ENCODE measurements around the gene ABCD3.

Gene ABCD3

GRCh38 chr1:94456736-94457135 lies 38.5 kb downstream of the ABCD3 start:
- no peak for DNase-seq (ENCODE audit: low read depth in 3 of 3, low spot score in 1 of 3)

- DNase-seq (ENCODE audit: low read depth in 3 of 3, low spot score in 1 of 3), result no peak
Measured at GRCh38 chr1:94462606-94463005, 44.4 kb downstream of the ABCD3 start.

- no peak for DNase-seq (ENCODE audit: low read depth in 3 of 3, low spot score in 1 of 3)
Measured at GRCh38 chr1:94463056-94463764, 45.0 kb downstream of the ABCD3 start.

GRCh38 chr1:94463765-94464330 lies 45.7 kb downstream of the ABCD3 start:
- DNase-seq (ENCODE audit: low read depth in 3 of 3, low spot score in 1 of 3), result no peak

- no peak for DNase-seq (ENCODE audit: low read depth in 3 of 3, low spot score in 1 of 3)
Measured at GRCh38 chr1:94468708-94469107, 50.5 kb downstream of the ABCD3 start.

GRCh38 chr1:94471271-94471670 lies 53.1 kb downstream of the ABCD3 start:
- DNase-seq (ENCODE audit: low read depth in 3 of 3, low spot score in 1 of 3), result no peak

GRCh38 chr1:94475232-94475631 lies 57.0 kb downstream of the ABCD3 start:
- no peak for DNase-seq (ENCODE audit: low read depth in 3 of 3, low spot score in 1 of 3)

GRCh38 chr1:94479682-94480081 lies 61.5 kb downstream of the ABCD3 start:
- no peak for DNase-seq (ENCODE audit: low read depth in 3 of 3, low spot score in 1 of 3)

GRCh38 chr1:94481473-94481933 lies 63.3 kb downstream of the ABCD3 start:
- peak in 2 of 3 donors; percentile 1 to 2 for DNase-seq (ENCODE audit: low read depth in 3 of 3, low spot score in 1 of 3)

- no peak for DNase-seq (ENCODE audit: low read depth in 3 of 3, low spot score in 1 of 3)
Measured at GRCh38 chr1:94486990-94487389, 68.8 kb downstream of the ABCD3 start.

GRCh38 chr1:94490556-94490955 lies 72.4 kb downstream of the ABCD3 start:
- no peak for DNase-seq (ENCODE audit: low read depth in 3 of 3, low spot score in 1 of 3)

- DNase-seq (ENCODE audit: low read depth in 3 of 3, low spot score in 1 of 3), result no peak
Measured at GRCh38 chr1:94496076-94496755, 78.0 kb downstream of the ABCD3 start.

GRCh38 chr1:94501426-94501825 lies 83.2 kb downstream of the ABCD3 start:
- DNase-seq (ENCODE audit: low read depth in 3 of 3, low spot score in 1 of 3), result no peak

GRCh38 chr1:94501935-94502334 lies 83.7 kb downstream of the ABCD3 start:
- DNase-seq (ENCODE audit: low read depth in 3 of 3, low spot score in 1 of 3), result no peak

- DNase-seq (ENCODE audit: low read depth in 3 of 3, low spot score in 1 of 3), result no peak
Measured at GRCh38 chr1:94503153-94503552, 85.0 kb downstream of the ABCD3 start.

GRCh38 chr1:94504601-94505000 lies 86.4 kb downstream of the ABCD3 start:
- DNase-seq (ENCODE audit: low read depth in 3 of 3, low spot score in 1 of 3), result no peak

- no peak for DNase-seq (ENCODE audit: low read depth in 3 of 3, low spot score in 1 of 3)
Measured at GRCh38 chr1:94512816-94513215, 94.6 kb downstream of the ABCD3 start.

- no peak for DNase-seq (ENCODE audit: low read depth in 3 of 3, low spot score in 1 of 3)
Measured at GRCh38 chr1:94514095-94514727, 96.0 kb downstream of the ABCD3 start.

- DNase-seq (ENCODE audit: low read depth in 3 of 3, low spot score in 1 of 3), result no peak
Measured at GRCh38 chr1:94515296-94515947, 97.2 kb downstream of the ABCD3 start.

- no peak for DNase-seq (ENCODE audit: low read depth in 3 of 3, low spot score in 1 of 3)
Measured at GRCh38 chr1:94519351-94519750, 101.2 kb downstream of the ABCD3 start.

GRCh38 chr1:94522304-94522703 lies 104.1 kb downstream of the ABCD3 start:
- DNase-seq (ENCODE audit: low read depth in 3 of 3, low spot score in 1 of 3), result no peak
